CD4-positive, alpha-beta T cell treated with Interleukin-4 for 1 hour (primary cell): ENCODE data around the gene LIN54.
"Not testable (repeated sequence)": the region's sequence is repeated elsewhere in the genome, so short reads cannot be mapped to it uniquely, and the experiment has no call there.

Experiments
- DNase-seq, 2 donors: peaks; one replicate each; pipeline ENCODE4 v3.0.0-alpha.2; 2020 to 2022

The LIN54 gene

GRCh38 chr4:83011689-83012199 is 1.1 kb upstream of the LIN54 start:
- peak in 1 of 2 donors; percentile 18 for DNase-seq

GRCh38 chr4:83010111-83010521 is 507 bp downstream of the LIN54 start:
- peak in 1 of 2 donors; percentile 48 for DNase-seq

- no peak for DNase-seq
These were observed 1.1 kb downstream of the LIN54 start for GRCh38 chr4:83009529-83009928.

- not testable (repeated sequence) for DNase-seq
These were observed 7.4 kb downstream of the LIN54 start for GRCh38 chr4:83003044-83003791.

DNA sequence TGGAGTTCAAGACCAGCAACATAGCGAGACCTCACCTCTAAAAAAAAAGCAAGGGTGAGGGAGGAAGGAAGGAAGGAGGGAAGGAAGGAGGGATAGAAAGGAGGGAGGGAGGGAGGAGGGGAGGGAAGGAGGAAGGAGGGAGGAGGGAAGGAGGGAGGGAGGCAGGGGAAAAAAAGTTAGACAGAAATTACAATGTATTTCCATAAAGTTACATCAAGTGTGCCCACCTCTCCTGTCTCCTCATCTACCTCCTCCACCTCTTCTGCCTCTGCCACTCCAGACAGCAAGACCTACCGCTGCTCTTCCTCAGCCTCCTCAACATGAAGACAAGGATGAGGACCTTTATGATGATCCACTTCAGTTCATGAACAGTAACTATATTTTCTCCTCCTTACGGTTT is 8.3 kb downstream of the LIN54 start:
- DNase-seq, result no peak

- no peak for DNase-seq
These were observed 11.7 kb downstream of the LIN54 start for GRCh38 chr4:82998898-82999297.

- DNase-seq, result no peak
These were observed 15.8 kb downstream of the LIN54 start for GRCh38 chr4:82994834-82995233.

GRCh38 chr4:82989575-82990429 is 20.8 kb downstream of the LIN54 start:
- peak in 1 of 2 donors; percentile 51 for DNase-seq

DNA sequence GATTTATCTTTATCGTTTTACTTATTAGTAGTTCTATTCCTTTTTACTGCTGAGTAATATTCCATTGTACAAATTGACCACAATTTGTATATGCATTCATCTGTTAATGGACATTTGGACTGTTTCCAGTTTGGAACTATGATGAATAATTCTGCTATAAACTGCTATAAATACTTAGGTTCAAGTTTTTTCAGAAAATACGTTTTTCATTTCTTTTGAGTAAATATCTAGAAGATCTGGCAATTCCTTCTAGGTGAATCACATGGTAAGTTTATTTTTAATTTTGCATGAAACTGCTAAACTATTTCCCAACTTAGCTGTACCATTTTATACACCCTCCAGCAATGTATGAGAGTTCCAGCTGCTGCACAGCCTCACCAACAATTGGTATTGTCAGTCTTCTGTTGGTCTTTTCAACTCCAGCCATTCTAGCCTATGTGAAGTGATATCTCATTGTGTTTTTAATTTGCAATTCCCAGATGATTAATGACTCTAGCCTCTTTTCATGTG is 22.2 kb downstream of the LIN54 start:
- no peak for DNase-seq

GRCh38 chr4:82987519-82987918 is 23.1 kb downstream of the LIN54 start:
- not testable (repeated sequence) for DNase-seq

DNA sequence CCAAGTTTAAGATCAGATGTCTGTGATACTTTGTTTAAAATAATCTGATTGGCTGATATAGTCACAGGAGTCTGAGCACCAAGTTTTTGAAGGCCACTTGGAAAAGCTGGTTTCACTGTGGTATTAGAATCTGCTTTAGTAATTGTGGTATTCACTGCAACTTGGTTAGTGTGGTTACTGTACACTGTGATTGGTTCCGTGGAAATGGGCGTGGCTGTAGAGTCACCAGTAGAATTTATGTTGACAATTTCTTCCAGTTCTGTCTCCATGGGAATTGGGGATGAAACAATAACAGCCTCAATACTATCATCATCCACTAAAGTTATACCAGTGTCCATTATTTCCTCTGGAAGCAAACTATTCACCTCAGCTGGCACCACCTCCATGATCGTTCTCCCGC is 26.2 kb downstream of the LIN54 start:
- peak; percentile 32 to 36 for DNase-seq

DNA sequence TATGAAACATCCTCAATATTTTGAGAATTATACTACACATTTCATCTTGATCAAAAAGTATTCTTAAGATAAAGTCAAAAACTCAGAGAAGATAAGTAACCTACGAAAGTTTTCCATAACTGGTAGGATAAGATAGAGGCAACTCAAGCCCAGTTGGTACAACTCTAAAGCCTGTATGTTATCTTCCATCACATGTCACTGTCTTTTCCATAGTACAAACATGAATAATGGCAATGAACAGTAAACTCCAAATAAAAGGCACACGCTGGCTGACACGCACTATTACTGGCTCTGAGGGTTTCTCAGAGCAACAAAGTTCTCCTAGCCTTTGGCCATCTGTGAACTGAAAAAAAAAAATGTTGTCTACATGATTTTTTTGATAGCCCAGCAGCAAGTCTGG is 27.2 kb downstream of the LIN54 start:
- no peak for DNase-seq

GRCh38 chr4:82981138-82981537 is 29.5 kb downstream of the LIN54 start:
- DNase-seq, result no peak

DNA sequence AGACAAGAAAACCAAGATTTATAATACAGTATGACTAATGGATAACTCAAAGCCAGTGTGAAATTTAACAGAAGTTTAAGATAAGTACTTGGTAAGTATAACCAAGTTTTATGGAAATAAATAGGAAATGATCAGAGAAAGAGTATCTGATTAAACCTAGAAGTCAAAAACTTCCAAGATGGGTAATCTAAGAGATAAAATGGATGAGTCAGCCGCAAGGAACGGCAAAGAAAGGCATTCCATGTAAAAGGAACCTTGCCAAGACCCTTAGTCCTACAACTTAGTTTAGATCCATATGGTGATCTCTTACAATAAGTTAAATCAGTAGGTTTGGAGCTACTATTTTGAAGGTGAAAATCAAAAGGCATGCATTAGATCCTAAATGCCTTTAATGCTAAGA is 34.8 kb downstream of the LIN54 start:
- DNase-seq, result no peak

- DNase-seq, result no peak
These were observed 41.2 kb downstream of the LIN54 start for GRCh38 chr4:82969414-82969813.

DNA sequence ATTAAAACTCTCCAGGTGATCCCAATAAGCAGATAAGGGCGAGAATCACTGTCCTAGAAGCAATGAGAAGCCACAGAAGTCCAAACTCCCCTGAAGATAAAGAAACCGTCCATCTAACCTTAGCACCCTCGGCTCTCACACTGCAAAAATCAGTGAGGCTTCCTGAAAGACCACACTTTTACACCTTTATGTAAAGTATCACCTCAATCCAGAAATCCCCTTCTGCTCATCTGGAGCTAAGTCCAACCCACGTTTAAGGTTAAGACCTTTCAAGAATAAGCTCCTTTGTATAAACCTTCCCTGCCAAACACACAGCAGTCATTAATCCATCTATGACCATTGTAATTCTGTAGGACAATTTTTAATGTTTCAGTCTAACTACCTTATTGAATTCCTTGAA is 41.7 kb downstream of the LIN54 start:
- no peak for DNase-seq

GRCh38 chr4:82965763-82966162 is 44.9 kb downstream of the LIN54 start:
- no peak for DNase-seq

DNA sequence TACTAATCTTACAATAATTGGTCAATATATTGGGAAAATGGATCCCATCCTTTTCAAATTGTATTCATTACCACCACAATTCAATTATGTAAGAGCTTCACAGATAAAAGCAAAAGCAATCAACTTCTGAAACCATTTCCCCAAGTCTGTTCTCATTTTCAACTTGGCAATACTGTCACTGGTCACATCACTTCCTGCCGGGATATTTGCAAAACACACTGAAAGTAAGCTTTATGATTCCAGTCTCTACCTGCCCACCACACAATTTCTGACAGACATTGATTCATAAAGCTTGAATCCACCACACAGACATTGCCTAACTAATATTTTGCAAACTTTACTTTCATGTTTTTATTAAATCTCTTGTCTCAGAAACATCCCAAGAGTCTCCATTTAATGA is 53.6 kb downstream of the LIN54 start:
- no peak for DNase-seq

DNA sequence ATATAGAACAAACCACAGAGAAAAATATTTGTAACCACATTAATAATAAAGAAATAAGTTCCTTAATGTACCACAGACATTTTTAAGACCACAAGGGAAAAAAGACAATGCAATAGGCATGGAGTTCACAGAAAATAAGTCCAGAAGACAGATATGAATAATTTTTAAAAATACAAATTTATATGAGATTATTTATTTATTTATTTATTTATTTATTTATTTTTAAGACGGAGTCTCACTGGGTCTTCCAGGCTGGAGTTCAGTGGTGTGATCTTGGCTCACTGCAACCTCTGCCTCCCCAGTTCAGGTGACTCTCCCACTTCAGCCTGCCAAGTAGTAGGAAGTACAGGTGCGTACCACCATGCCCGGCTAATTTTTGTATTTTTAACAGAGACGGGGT is 56.4 kb downstream of the LIN54 start:
- no peak for DNase-seq

GRCh38 chr4:82951196-82951595 is 59.4 kb downstream of the LIN54 start:
- no peak for DNase-seq

DNA sequence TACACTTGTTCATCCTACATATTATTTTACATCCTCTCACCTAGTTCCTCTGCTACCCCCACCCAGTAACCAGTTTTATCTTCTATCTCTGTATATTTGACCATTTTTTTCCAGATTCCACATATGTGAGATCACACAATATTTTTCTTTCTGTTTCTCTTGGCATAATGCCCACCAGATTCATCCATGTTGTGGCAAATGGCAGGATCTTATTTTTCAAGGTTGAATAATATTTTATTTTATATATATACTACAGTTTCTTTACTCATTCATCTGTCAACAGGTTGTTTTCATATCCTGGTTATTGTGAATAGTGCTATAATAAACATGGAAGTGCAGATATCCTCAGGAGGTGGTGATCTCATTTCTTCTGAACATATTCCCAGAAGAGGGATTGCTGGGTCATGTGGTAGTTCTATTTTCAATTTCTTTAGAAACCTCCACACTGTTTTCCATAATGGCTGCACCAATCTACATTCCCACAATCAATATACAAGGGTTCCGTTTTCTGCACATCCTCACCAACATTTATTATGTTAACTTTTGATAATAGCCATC is 61.9 kb downstream of the LIN54 start:
- no peak for DNase-seq

DNA sequence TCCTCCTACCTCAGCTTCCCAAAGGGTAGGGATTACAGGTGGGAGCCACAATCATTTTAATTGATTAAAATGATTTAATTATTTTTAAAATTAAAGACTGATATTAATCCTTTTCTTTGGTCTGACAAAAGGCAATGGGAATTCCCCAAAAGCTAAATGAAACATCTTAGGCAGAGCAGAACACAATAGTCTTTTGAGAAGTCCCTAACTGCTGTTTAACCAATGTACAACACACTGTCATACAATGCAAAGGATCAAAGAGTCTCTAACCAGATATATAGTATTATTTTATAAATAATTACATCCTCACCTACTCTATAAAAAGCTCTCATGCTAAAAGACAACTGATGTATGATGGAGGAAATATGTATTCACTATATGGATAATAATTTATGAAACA is 63.1 kb downstream of the LIN54 start:
- DNase-seq, result no peak

GRCh38 chr4:82939414-82939813 is 71.2 kb downstream of the LIN54 start:
- no peak for DNase-seq
